Activated CD4-positive, alpha-beta T cell treated with anti-CD3 and anti-CD28 coated beads, Interleukin-2, amount 50 U/mL, for 24 hours (primary cell): ENCODE data around the gene ROBO2.

Experiments used
- DNase-seq, 2 donors: peaks; one replicate each; pipeline ENCODE4 v3.0.0-alpha.2; 2020; ENCODE audit warnings: low read depth in 1 of 2, low spot score in 1 of 2

ROBO2 gene

DNA sequence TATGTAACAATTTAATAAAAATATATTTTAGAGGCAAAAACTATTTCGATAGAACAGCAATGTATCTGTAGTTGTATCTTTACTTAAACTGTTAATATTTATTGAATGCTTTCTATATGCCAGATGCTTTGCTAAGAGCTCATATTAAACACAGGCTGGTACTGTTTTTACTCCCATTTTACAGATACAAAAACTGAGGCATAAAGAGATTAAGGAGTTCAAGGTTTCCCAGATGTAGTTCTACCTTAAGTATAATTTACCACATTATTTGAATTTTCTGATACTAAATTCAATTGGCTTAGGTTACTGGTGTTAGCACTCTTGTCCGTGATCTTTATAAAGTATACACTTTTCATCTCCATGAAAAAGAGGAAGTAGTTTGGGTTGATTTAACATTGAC, 149.8 kb downstream of the ROBO2 start:
- DNase-seq = no peak

DNA sequence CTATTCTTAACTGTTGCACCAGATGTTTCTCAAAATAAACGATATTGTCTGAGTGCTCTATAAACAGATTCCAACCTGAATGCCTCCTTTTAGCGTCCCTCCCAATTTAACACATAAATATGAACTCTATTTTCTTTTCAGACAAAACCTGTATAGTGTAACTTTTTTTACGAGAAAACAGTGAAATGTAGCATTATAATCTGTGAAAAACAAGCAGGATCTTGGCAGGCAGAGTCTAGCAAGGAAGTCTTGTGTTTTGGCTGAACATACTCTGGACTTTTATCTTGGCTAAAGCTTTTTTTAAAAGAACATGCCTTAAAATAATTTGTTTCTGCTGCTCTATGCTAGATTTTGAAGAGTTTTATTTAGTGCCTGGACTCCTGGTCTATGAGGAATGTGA, 150.5 kb downstream of the ROBO2 start:
- DNase-seq = no peak

DNA sequence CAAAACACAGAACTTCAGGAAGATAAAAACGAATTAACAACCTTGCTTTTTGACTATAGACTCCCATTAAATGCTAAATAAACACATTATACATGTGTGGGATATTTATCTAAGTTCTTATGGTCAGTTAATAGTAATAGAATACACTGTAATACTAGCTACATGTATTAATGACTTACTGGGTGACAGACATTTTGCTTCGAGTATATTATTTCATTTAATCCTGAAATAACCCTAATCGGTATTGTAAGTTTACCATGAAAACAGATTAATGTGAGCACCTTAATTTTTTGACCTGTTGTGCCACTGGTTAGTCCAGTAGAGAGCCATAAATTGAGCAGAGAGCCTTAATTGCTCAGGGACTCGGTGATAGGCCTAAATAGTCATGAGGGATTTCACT, 151.1 kb downstream of the ROBO2 start:
- no peak for DNase-seq

DNA sequence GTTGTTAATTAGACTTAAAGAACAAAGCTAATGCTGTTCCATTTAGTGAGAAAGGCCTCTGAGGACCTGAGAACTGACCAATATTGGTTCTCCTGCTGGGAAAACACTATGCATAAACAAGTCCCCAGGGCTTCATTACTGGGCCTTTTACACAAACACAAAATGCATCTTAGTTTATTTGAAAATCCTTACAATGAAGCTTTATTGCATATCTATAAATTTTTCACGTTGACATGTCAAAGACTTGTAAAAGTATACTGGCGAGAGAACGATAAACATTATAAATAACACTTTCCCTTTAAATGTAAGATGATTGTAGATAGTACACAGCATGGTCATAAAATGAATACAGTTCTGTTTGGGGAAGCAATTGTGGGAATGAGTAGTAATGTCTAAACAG, 151.7 kb downstream of the ROBO2 start:
- no peak for DNase-seq

DNA sequence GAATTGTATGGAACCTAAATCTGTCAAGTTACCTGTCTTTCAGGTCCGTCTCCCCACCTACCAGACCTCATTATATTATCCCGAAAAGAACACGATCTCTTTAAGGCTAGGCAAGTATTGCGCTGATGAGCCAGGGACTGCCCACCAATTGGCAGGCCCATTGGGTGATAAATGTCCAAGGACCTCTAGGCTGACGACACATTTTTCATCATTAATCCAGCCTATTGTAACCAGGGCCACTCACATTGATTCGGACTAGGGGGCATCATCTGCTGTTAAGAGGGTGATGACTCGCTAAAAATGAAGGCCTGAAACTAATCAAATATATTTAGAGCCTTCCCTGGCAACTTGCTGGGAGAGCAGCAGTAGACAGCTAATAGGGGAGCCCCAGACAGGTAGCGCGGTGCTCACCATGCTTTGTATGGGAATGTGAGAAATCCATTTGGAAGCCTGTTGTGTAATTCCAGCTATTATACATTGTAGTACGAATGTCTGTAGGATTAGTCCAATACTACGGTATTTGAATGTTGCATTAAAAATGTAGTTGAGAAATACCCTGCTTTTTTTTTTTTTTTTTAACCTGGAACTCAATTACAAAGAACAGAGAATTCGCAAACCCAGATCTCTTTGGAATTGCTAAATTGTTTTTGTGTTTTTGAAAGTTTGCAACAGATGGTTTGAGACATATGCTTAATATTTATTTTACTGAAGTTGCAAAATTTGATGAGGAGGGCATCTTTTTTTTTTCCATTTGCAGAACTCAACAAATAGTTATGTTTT, 156.1 kb downstream of the ROBO2 start:
- DNase-seq = no peak

DNA sequence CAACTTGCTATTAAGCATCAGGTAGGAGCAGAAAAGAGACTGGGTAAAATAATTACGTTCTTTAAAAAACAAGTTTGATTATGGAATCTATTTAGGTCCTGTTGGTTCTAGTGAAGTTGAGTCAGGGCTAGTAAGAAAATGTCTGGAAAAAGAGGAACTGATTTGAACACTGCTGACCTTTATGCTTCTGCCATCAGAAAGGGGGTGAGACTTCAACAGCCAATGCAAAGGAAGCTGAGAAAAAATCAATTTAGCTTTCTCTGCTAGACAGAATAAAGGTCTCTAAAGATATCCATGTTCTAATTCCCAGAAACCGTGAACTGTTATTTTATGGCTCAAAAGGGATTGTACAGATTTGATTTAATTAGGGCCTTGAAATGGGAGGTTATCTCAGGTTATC, 157.5 kb downstream of the ROBO2 start:
- no peak for DNase-seq

DNA sequence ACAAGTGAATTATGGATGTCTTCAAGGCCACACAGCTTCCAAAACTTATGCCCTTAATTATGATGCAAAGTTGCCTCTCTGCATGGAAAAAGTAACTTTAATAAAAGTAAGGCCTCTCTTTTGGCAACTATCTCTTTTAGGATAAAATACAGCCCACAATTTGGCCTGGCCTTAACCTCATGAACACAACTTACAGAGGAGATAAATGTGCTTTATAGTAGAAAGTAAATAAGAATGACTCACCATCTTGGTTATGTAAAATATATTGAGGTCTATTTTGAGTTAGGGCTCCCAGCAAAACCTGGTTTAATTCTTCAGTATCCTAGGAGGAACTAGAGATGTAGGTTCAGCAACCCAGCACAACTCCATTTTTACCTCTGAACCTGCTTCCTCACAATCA, 164.0 kb downstream of the ROBO2 start:
- DNase-seq = no peak

DNA sequence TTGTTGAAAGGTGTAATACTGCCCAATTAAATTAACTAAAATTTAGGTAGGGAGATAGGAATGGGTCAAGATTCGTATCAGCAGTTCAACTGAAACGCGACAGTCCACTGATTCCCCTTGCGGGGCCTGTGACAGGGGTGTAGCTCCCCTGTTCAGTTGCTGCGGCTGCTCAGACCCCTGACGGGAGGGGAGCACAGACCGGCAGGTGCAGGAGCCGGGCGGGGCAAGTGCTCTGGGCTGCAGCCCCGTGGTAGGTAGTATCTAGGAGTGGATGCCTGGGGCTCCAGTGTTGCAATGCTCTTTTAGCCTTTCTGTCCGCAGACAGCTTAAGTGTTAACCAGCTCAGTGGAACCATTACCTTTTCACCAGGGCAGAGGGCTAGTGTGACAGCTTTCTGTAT, 164.9 kb downstream of the ROBO2 start:
- no peak for DNase-seq

DNA sequence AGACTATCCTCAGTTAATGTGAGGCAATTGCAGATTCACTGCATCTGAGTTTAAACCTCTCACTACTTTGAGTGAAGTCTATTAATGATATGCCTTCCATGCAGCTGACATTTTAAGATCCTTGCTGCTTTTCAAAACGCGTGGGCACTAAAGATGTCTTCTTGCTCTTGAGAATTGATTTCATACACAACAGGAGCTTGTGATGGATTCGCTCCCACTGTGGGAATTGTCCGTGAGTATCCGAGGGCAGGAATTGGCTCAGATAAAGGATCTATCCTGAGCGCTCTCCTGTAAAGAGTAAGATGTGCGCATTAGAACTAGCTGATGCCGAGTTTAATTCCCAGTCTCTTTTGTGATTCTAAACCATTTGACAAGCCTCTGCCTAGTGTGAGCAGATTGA, 167.9 kb downstream of the ROBO2 start:
- no peak for DNase-seq

DNA sequence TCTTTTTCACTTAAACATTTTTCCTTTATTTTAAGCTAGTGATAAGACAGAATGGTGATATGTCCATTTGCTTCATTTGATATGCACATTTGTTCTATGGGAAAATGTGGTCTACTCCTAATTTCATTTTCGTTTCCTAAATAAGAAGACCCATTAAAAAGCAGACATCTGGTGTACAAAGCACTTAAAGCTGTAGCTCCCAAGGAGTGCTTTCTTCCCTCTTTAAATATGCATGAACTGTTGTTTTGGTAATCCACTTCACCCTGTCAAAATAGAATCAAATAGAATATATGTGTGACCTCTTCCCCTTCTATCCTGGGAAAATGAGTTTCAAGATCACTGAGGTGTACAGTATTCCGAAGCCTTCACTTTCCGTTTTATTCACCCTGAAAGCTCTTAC, 182.8 kb downstream of the ROBO2 start:
- DNase-seq = no peak

DNA sequence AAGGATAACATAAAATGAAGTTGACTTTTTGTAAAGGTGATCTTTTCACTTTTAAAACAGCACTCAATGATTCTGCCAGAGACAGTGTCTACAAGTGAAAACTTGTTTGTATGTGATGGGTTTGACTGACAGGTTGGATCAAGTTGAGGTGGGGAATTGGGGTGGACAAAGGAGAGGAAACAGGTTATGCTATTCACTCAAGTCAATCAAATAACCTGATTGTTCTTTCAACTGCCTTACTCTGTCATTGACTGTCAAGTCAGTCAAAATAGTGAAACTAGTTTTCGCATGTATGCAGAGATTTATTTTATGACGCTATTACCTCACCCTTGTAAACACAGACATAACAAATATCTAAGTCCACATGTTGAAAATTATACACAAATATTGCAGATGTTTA, 187.7 kb downstream of the ROBO2 start:
- DNase-seq = no peak

DNA sequence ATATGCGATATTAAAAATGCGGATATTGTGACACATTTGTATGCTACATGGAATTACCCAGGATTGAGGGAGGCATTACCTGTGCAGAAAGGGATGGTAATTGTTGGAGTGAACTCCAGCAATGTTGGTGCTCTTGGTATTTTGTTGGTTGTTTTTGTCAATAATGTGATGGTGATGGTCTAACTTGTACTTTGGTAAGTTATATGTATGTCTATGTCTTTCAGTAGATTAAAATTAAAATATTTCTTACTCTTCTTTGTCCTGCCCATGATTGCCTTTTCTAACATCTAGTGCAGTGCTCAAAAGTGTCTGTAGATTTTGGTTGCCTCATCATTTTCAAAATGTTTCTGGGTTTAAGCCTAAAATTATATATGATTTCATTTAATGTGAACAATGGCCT, 192.7 kb downstream of the ROBO2 start:
- no peak for DNase-seq

DNA sequence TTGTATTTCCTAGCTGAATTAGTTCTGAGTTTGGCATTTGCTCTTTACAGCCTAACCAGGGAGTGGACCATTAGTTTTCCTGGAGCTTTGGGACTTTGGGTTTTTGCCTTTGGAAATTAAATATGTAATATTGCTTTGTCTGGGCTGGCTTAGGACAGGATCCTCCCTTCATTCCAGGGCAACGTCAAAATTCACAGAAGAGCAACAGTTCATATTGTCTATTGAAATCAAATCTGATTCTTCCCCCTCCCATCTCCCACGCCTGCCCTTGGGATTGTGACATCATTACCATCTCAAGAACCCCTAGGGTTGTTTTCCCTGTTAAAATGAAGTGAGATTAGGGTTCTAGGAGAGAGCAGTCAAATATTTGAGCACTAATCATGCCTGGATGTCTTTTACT, 194.1 kb downstream of the ROBO2 start:
- DNase-seq = no peak

DNA sequence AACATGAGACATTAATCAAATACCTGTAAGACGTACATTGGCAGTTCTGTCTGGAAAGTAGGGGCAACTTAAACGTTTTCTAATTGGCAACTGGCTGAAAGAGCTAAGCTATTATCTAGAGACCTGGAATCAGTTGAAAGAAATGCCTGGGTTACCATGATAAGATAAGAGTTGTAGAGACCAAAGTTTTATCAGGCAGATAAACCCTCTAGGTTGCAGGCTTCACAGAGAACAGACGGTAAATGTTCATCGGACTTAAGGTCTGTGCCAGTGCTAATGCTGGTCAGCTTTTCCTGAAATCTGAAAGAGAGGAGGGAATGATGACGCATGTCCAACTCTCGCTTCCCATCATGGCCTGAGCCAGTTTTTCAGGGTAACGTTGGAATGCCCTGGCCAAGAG, 196.2 kb downstream of the ROBO2 start:
- no peak for DNase-seq

DNA sequence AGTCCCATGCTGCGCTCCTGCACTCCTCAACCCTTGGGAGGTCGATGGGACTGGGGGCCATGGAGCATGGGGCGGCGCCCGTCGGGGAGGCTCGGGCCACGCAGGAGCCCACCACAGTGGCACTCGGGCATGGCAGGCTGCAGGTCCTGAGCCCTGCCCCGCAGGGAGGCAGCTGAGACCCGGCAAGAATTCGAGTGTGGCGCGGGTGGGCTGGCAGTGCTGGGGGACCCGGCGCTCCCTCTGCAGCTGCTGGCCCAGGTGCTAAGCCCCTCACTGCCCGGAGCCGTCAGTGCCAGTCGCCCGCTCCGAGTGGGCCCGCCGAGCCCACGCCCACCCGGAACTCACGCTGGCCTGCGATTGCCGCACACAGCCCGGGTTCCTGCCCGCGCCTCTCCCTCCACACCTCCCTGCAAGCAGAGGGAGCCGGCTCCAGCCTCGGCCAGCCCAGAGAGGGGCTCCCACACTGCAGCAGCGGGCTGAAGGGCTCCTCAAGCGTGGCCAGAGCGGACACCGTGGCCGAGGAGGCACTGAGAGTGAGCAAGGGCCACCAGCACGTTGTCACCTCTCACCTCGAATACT, 200.3 kb downstream of the ROBO2 start:
- no peak for DNase-seq

DNA sequence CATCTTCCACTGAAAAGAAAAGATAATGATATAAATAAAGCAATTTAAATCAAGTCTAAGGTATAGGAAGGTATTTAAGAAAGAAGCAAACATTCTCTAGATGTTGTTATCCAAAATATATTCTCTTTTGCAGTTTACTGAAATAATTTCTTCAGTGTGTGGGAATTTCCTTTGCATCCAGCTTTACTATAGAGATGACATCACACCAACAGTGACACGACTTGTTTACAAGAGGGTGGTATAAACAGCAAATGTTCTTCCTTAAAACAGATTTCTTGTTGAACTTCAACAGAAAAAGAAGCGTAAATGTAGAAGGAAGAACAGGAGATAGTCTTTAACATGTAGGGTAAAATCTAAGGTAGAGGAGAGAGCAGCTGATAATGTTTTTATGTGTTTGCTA, 202.5 kb downstream of the ROBO2 start:
- no peak for DNase-seq

DNA sequence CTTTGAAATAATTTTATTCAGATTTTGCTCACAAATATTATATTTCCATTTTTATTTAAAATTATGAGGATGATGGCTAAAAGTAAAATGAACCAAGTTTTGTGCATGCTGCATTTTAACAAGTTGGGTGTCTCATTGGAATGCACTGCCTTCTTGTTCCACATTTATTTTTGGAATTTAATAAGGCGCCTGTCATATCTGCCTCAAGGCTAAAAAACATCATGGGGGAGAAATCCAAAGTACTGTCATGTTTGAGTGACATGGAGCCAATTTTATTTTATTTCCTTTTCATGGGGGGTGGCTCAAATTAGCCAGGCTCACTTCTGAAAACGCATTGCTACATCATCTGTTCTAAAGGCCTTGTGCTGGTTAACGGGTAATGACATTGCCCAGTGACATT, 205.1 kb downstream of the ROBO2 start:
- no peak for DNase-seq

DNA sequence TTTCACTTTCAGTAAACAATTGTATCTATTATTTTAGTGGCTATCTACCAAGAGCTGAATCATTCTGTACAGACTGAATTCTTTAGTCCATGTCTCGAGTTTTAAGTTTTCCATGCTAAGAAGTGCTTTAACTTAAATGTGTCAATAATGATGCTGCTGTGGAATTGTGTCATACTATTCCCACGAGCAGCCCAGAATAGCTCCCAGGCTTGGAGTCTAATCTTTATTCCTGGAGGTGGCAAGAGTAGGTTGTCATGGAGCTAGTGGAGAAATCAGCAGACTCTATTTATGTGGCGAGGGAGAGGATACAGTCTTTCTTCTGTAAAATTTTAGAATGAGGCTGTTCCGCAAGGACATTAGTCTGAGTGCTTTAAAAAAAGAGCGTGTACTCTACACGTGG, 207.2 kb downstream of the ROBO2 start:
- no peak for DNase-seq

DNA sequence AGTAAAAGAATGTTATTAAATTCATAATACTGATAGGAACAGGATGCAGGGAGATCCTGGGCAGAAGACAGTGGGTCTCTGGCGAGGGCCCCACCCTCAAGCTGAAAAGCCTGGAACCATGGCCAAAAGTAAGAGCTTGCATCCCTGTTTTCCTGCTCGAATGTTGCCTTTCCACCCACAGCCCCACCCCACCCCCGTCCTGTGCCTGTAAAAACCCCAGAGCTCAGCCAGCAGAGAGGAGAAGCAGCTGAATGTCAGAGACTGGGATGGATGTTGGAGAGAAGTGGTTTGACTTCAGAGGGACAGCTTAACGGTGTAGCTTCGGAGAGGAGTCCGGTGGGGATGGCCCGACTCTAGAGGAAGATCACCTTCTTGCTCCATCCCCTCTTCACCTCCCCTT, 207.9 kb downstream of the ROBO2 start:
- DNase-seq = no peak

DNA sequence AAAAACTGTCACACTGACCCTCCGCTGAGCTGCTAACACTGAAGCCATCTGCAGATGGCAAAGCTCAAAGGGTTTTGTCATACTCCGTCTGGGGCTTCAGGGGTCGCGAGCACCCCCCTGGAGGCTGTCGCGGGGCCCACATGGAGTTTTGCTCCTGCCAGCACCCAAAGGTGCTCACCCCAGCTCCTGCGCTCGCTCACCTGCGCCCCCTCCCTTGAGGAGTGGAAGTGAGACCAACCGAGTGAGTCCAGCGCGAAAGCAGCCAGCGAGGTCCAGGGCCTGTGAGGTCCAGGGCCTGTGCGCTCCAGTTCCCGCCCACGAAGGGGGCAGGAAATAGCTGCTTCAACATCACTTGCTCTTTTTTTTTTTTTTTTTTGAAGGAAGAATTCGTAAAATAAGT, 208.5 kb downstream of the ROBO2 start:
- DNase-seq = no peak

DNA sequence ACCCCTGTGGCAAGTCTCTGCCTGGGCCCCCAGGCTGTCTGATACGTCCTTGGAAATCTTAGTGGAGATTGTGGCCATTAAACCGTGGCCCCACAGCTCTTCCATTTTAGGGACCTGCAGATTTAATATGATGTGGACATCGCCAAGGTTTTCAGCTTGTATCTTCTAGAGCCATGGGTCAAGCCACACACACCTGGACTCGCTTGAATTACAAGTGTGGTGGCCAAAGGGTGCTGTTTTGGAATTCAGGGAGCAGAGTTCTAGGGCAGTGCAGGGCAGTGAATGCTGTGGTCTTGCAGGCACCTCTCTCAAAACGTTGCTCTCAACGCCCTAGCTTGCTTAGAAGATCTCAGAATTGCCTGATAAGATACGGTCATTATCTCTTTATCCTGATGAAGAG, 211.2 kb downstream of the ROBO2 start:
- no peak for DNase-seq

DNA sequence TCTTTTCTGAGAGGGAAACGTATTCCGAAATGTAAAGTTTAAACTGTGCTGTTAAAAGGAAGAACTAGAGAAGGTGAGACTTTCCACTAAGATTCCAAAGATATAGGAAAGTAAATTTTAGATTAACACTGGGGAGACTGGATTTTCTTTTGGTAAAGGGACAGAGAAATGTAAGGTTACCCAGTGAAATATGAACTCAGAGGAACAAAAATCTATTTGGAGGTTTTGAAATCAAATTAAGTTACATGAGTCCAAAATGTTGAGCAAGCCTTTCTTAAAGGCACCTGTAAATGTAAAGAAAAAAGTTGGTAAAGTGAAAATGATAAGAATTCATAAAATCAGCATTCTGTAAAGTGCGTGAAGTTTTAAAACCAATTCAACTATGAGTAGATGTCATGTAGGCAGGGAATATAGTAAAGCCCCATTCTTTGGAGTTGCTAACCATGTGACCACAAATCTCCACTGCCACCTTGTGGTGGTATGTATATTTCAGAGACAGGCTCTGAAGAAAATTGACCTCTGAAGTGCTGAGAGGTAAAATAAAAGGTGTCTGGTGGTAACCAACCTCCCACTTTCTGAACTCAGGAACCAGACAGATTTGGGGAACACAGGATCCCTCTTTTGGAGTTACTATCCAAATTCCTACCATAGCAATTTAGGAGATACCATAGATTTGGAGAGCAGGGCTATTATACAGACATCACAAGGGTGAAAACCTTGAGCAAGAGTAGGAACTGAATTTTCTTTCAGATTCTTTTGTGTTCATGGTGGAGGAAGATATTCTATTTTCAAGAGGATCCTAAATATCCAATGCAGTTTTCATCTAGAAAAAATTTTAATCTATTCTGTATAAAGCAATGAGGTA, 215.3 kb downstream of the ROBO2 start:
- DNase-seq = no peak
